HG03520 (cell line): ENCODE measurements around the gene DNASE1L2.

Source experiments
- ATAC-seq: cut with Tn5 transposase; IDR thresholded peaks from one replicate; pipeline ENCODE4 v1.9.1; 2021; ENCODE audit warnings: mild to moderate bottlenecking, moderate library complexity; ENCODE audit not compliant: unreplicated experiment

The DNASE1L2 gene, protein sequence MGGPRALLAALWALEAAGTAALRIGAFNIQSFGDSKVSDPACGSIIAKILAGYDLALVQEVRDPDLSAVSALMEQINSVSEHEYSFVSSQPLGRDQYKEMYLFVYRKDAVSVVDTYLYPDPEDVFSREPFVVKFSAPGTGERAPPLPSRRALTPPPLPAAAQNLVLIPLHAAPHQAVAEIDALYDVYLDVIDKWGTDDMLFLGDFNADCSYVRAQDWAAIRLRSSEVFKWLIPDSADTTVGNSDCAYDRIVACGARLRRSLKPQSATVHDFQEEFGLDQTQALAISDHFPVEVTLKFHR

GRCh38 chr16:2236337-2237101 is at the start of gene DNASE1L2:
DNASE1L2 (plus strand) TSS chr16:2236444; CDS start chr16:2236817, 373 bp downstream.
- no peak for ATAC-seq

GRCh38 chr16:2186505-2186904 is 49.7 kb upstream of the DNASE1L2 start:
- no peak for ATAC-seq

DNA sequence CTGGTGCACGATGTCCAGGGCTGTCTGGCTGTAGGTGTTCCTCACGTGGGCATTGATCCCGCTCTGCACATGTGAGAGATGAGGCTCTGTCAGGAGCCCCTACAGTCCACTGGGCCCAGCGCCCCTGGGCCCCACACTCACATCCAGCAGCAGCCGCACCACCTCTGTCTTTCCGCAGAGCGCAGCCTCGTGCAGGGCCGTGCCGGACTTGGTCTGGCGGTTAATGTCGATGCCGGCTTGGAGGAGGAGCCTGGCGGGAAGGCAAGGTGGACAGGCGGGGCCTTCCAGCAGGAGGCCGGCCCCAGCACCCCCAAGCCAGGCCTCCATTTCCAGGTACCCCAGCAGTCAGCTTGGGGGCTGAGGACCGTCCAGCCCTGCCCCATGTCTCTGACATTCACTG is 49.0 kb upstream of the DNASE1L2 start:
- no peak for ATAC-seq

DNA sequence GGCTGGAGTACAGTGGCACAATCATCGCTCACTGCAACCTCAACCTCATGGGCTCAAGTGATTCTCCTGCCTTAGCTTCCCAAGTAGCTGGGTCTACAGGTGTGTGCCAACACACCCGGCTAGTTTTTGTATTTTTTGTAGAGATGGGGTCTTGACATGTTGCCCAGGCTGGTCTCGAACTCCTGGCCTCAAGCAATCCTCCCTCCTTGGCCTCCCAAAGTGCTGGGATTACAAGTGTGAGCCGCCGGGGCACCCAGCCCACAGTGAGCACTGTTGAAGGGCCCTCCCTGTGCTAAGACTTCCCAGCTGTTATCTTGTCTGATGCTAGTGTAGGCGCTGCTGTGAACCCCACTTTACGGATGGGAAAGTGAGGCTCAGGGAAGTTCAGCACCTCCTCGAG is 47.8 kb upstream of the DNASE1L2 start:
- no peak for ATAC-seq

GRCh38 chr16:2189252-2189893 is 46.9 kb upstream of the DNASE1L2 start:
- ATAC-seq, result no peak

DNA sequence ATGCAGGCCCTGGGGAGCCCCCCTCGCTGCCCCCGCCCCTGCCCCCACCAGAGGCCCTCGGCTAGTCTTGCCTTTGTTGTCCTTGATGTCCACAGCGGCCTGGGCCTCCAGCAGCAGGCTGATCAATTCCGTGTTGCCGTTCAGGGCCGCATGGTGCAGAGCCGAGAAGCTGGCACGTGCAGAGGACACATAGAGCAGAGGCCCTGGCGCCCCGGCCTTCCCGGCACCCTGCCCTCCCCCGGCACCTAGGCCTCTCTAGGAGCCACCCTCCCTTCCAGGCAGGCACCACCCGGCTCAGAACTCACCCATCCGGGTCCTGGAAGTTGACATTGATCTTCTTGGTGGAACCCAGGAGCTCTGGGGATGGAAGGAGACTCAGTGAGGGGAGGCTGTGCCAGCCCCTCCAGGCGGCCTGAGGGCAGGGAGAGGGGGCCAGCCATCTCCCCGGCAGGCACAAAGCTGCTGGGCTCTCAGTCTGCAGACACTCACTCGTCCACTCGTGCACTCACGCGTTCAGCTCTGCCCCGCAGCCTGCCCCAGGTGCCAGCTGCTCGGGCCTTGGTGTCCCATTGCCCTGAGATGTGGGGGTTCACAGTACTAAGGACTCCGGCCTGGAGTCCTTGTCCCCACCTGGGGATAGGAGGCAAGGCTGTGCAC is 46.1 kb upstream of the DNASE1L2 start:
- no peak for ATAC-seq

GRCh38 chr16:2190659-2191445 is 45.4 kb upstream of the DNASE1L2 start:
- no peak for ATAC-seq

GRCh38 chr16:2191446-2191706 is 44.9 kb upstream of the DNASE1L2 start:
- no peak for ATAC-seq

DNA sequence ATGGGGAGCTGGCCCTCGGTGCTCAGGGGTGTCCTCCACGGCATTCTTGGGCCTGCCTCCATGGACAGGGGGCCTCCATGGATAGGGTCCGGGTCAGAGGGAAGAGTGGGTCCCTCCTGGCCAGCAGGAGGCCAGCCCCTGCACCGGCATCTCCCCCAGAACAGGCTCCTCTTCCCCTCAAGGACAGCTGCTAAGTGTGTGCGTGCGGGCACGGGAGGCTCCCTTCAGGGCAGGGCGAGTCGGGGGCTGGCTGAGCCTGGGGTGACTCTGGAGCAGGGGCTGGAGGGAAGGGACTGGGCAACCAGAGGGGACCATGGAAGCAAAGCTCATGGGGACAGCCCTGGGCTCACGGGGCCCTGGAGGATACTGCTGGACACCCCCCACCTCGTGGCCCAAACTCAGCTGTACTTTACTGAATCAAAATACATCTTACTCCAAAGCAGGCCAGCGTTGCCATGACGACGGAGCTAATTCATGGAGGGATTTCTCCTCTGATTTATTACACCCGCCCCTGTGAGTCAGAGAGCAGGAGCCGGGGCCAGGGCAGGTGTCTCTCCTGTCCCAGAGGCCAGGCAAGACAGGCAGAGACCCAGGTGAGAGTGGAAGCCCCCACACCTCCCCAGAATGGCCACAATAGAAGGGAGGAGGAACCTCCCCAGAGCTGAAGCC is 41.9 kb upstream of the DNASE1L2 start:
- ATAC-seq, result no peak

DNA sequence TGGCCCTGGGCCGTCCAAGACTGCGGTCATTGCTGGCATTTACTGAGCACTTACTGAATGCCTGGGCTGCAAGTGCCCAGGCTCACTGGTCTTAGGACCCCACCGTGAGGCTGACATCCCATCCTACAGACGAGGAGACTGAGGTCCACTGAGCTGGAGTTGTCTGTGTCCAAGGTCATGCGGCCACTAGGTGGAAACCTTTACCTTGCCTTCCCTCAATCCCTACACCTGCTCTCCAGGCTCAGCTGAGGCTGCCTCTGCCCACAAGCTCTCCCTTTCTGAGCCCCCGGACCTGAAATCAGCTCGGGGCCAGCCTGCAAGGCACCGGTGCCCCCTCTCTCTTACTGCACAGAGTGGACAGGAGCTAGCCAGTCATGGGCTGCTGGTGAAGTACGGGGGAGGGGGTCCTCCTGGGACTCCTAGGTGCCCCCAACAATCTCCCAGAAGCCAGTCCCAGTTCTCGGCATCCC is 41.4 kb upstream of the DNASE1L2 start:
- ATAC-seq, result no peak

GRCh38 chr16:2195322-2196161 is 40.7 kb upstream of the DNASE1L2 start:
- no peak for ATAC-seq

GRCh38 chr16:2196162-2196980 is 39.9 kb upstream of the DNASE1L2 start, which contains the start of gene CASKIN1:
CASKIN1 (minus strand) TSS chr16:2196605; CDS start chr16:2196432, 173 bp downstream.
- ATAC-seq, result no peak

GRCh38 chr16:2196981-2197511 is 39.2 kb upstream of the DNASE1L2 start:
- no peak for ATAC-seq

- no peak for ATAC-seq
These were observed 38.5 kb upstream of the DNASE1L2 start for GRCh38 chr16:2197765-2198164.

GRCh38 chr16:2198283-2198682 is 38.0 kb upstream of the DNASE1L2 start:
- no peak for ATAC-seq

DNA sequence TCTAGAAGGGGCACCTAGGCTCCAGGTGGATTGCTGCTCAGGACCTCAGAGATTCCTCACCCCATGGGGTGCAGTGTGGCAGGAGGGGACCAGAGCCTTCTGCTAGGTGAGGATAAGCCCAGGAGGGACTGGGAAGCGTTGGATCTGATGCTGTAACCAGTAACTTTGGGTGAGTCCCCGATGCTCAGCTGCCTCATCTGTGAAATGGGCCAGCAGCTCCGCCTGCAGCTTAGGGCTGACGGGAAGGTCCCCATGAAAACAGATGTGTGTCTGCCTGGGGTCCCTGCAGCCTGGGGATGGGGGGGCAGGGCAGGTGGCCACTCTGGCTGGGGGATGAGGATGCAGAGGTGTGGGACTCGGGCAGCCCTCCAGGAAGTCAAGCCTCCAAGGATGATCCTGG is 37.1 kb upstream of the DNASE1L2 start:
- no peak for ATAC-seq

- no peak for ATAC-seq
These were observed 36.6 kb upstream of the DNASE1L2 start for GRCh38 chr16:2199621-2200139.

DNA sequence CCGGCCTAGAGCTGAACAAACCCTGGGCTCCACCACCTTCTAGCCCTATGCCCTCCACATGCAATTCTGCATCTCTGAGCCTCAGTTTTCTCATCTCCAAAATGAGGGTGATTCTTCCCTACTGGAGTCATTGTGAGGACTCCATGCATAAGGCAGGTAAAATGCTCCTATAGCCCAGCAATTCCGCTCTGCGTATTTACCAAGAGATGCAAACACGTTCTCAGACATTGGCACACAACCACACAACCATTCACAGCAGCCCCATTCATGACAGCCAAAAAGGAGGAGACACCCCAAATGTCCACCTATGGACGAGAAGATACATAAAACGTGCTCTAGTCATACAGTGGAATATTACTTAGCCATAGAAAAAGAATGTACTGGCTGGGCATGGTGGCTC is 35.9 kb upstream of the DNASE1L2 start:
- no peak for ATAC-seq
